HG02852 (cell line): ENCODE results near the gene CUEDC1.
"Not testable (repeated sequence)": the region's sequence is repeated elsewhere in the genome, so short reads cannot be mapped to it uniquely, and the experiment has no call there.

Source experiments
- ATAC-seq: cut with Tn5 transposase; IDR thresholded peaks from one replicate; pipeline ENCODE4 v1.9.1; 2021; ENCODE audit warnings: mild to moderate bottlenecking, moderate library complexity; ENCODE audit not compliant: unreplicated experiment

The CUEDC1 gene

DNA sequence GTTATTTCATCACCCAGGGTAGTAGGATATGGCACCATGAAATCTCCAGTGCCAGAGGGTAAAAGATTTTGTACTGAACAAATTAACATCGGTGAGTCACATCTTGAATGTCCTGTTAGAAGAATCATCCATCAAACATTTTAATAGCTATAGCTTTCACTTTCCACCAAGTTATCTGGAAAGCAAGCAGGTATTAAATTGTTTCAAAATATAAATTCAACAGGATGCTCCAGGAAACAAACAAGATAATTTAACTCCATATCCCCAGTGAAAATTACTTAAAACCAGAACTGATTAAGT, 30.4 kb upstream of the CUEDC1 start:
- no peak for ATAC-seq

GRCh38 chr17:57984936-57985674, 29.9 kb upstream of the CUEDC1 start:
- ATAC-seq = no peak

GRCh38 chr17:57984261-57984890, 29.2 kb upstream of the CUEDC1 start:
- ATAC-seq = no peak

DNA sequence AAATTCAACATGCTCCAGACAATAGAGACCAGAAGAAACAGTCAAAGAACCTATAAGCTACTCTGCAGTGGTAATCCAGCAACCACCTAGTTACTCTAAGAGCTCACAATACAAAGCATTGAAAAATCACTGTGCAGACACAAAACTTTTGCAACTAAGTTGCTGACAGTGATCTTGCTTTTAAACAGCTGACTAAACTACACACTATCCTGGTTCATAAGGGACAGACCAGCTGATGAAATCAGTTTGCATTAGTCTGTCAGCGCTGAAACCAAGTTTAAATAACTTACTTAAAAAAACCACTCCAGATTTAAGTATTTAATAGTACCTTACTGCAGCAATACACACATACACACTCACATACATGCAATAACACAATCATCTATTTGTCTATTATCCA, 28.2 kb upstream of the CUEDC1 start:
- no peak for ATAC-seq

DNA sequence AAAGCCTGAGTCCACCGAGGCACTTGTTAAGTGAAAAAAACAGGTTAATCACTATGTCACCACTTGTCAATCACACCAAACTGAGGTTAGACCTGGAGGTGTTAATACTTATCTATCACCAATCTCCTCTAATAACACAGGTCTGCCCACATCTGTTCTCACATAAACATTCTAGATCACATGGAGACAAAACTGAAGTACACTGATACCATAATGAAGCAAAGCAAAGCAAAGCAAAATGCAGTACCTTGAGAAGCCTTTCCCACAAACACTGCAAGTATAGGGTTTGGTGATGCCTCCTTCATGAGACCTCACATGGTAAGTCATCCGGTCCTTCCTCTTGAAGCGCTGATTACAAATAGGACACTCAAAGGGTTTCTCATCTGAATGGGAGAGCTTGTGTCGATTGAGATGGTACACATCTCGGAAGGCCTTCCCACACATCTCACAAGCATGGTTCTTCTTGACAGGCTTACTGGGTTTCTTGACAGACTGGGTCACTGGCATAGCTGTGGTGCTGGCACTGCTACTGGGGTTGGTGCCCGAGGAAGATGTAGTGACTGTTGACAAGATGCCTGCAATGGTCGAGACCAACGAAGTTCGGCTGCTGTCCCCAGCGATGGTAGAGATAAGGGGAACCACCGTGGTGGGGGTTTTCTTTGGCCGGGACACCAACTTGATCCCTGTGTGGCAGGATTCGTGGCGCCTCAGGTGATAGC, 27.4 kb upstream of the CUEDC1 start:
- no peak for ATAC-seq

DNA sequence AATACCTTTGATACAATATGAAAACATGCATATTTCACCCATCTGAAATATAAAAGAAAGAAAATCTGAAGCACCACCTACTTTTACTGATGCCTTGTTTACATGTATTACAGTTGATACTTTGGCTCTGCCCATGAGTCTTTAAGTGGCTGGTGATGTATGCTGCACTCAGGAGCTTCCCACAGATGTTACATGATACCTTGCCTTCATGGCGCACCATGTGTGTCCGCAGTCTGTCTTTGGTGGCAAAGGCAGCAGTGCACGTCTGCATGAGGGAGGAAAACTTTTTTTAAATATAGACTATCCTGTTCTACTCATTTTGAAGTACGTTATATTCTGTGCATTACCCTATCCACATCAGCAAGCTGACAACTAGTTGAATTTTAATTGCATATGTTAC, 25.3 kb upstream of the CUEDC1 start:
- no peak for ATAC-seq

GRCh38 chr17:57979076-57979475, 23.9 kb upstream of the CUEDC1 start:
- no peak for ATAC-seq

DNA sequence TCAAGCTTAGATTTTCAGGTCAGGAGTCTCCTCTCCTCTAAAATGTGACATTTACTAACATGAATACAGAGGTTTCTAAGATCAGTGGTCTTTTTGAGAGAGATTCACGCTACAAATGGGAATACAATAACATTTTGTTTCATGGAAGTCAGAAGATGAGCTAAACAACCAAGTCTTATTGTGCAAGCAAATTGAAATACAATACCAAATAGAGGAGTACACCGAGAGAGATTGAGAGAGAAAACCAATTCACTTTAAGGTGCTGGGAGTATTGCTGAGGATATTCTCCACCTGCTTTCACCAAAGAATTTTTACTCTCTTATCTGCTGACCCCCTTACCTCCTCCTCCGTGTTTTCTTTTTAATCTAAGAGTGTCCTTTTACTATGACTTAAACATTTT, 21.4 kb upstream of the CUEDC1 start:
- ATAC-seq = no peak

DNA sequence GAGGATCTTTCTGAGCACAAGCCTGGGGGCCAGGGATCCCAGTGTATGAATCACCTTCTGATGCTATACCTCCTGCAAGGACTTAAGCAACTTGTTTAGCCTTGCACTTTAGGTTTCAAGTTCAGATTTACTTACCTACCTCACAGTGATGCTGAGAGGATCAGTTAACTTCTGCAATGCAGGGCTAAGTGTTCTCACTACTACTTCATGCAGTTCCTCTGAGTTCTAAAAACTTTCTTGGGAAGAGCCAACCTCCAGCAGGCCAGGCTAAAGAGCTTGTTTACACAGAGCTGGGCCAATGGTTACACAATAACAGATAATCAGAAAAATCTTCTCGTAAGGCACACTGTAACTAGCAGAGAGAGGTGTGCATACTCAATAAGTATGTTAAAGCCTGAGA, 19.8 kb upstream of the CUEDC1 start:
- ATAC-seq = no peak

DNA sequence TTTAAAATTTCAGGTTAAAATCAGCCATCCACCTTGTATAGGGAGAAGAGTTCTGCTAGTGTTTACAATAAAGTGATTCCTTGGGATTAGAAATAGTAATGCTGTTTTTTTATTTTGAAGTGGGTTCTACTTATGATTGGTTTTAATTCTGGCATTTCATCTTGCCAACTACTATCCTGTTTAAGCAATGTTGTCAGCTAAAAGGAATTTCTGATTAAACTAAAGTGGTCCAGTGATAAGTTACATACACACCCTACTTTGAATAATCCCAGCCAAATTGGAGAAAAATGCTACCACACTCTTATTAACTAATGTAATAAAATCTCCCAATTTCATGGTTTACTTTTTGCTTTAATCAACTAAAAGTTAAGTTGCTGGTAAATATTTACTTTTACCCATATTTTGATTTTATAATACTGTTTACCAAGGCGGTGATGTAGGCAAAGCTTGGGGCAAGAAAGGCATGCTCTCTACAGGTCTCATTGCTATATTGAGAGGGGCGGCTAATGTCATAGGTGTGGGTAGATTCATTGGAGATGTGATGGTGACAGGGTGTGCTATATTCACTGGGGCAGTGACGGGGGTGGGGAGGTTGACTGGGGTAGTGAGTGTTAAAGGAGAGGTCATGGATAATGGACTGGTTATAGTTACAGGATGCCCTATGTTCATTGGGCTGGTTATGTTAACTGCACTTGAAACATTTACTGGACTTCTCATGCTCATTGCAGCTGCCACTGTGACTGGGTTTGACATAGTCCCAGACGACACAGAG, 19.0 kb upstream of the CUEDC1 start:
- not testable (repeated sequence) for ATAC-seq

GRCh38 chr17:57972151-57972550, 16.9 kb upstream of the CUEDC1 start:
- no peak for ATAC-seq

- ATAC-seq = no peak
Measured at GRCh38 chr17:57971572-57971971, 16.4 kb upstream of the CUEDC1 start.

DNA sequence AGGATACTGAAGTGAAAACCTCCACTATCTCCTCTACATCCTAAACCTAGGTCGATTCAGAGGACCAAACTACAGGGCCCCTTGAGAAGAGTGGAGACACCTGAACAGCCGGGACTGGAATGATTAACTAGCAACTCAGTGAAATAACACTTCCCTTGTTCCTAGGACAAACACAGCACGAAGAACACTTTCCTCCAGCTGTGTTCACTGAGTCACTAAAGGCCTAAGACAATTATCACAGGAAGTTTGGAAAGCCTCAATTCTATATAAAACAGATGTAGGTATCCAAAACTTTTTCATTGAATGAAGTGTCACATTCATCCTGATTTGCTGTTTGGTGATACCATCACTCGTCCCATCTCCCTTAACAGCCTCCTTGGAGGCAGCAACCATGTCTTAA, 15.5 kb upstream of the CUEDC1 start:
- ATAC-seq = no peak

DNA sequence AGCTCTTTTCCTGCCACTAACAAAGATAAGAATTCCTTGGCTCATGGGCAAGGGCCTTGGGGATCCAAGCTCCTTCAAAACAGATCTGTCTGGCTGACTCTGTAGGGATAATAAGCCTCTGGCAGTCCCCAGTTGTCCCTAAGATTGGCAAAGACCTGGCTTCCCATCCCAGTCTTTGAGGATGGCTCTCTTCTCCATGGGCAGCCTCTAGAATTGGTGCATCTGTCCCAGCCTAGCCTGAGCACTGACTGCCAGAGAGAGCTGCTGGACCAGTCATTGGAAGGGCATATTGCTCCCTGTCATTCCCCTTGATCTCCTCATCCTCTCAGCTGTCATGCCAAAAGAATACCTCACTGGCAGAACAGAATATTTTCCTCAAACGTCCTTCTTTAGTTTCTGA, 13.2 kb upstream of the CUEDC1 start:
- ATAC-seq = no peak

GRCh38 chr17:57966875-57967274, 11.7 kb upstream of the CUEDC1 start:
- no peak for ATAC-seq

- ATAC-seq = no peak
Measured at GRCh38 chr17:57966246-57966645, 11.0 kb upstream of the CUEDC1 start.

DNA sequence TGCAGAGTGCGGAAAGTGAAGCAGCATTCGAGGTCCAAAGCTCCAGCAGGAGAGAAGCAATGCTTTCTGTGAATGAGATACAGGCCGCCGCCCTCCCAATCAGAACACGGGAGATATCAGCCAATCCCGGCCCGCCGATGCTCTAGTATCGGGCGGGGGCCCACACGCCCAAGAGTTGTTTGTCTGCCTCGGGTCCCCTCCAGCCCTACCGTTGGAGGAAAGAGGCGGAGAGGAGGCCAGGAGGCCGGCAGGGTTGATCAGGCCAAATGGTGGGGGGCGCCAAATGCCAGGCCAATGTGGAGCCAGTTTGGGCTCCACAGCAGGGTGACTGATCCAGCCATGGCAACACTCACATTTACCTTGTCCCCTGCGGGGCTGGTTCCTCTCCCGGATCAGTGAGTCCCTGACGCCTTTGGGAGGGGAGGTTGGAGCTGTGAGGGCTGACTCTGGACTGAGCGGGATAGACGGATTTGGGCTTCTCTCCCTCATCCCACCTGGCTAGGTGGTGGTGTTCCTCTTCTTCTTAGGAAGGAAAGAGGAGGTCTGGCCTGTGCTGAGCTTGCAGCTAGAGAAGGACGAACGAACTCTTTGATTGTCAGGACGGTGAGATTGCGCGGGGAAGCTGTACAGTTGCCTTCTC, 10.4 kb upstream of the CUEDC1 start:
- ATAC-seq = no peak

- no peak for ATAC-seq
Measured at GRCh38 chr17:57963149-57963511, 7.9 kb upstream of the CUEDC1 start.

GRCh38 chr17:57962279-57963148, 7.3 kb upstream of the CUEDC1 start:
- ATAC-seq = no peak

DNA sequence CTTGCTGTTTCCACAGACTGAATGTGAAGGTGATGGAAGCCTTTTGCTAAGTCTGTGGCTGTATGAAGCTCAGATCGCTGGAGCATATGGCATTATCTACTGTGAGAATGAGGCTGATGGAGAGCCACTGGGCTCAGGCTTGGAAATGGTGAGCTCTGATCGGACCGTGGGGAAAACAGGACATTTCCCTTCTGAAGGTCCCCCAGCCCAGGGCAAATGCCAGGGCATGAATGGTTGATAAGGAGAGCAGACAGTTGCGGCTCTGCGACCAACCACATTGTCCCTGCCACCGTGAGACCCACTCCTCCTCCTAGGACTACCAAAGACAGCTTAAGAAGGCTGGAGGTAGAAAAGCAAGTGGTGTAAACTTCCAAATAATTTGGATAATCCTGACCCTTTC, 4.7 kb upstream of the CUEDC1 start:
- no peak for ATAC-seq
